Hematopoietic multipotent progenitor cell treated with erythropoietin and hydrocortisone succinate and interleukin-3 and kit ligand, for 17 days (in vitro differentiated cells): ENCODE results near the gene NCAPG2.

ENCODE experiments used
- DNase-seq: peaks from one replicate; pipeline ENCODE4 v3.0.0-alpha.2; 2015; ENCODE audit warnings: low spot score

Gene NCAPG2, protein sequence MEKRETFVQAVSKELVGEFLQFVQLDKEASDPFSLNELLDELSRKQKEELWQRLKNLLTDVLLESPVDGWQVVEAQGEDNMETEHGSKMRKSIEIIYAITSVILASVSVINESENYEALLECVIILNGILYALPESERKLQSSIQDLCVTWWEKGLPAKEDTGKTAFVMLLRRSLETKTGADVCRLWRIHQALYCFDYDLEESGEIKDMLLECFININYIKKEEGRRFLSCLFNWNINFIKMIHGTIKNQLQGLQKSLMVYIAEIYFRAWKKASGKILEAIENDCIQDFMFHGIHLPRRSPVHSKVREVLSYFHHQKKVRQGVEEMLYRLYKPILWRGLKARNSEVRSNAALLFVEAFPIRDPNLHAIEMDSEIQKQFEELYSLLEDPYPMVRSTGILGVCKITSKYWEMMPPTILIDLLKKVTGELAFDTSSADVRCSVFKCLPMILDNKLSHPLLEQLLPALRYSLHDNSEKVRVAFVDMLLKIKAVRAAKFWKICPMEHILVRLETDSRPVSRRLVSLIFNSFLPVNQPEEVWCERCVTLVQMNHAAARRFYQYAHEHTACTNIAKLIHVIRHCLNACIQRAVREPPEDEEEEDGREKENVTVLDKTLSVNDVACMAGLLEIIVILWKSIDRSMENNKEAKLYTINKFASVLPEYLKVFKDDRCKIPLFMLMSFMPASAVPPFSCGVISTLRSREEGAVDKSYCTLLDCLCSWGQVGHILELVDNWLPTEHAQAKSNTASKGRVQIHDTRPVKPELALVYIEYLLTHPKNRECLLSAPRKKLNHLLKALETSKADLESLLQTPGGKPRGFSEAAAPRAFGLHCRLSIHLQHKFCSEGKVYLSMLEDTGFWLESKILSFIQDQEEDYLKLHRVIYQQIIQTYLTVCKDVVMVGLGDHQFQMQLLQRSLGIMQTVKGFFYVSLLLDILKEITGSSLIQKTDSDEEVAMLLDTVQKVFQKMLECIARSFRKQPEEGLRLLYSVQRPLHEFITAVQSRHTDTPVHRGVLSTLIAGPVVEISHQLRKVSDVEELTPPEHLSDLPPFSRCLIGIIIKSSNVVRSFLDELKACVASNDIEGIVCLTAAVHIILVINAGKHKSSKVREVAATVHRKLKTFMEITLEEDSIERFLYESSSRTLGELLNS

DNA sequence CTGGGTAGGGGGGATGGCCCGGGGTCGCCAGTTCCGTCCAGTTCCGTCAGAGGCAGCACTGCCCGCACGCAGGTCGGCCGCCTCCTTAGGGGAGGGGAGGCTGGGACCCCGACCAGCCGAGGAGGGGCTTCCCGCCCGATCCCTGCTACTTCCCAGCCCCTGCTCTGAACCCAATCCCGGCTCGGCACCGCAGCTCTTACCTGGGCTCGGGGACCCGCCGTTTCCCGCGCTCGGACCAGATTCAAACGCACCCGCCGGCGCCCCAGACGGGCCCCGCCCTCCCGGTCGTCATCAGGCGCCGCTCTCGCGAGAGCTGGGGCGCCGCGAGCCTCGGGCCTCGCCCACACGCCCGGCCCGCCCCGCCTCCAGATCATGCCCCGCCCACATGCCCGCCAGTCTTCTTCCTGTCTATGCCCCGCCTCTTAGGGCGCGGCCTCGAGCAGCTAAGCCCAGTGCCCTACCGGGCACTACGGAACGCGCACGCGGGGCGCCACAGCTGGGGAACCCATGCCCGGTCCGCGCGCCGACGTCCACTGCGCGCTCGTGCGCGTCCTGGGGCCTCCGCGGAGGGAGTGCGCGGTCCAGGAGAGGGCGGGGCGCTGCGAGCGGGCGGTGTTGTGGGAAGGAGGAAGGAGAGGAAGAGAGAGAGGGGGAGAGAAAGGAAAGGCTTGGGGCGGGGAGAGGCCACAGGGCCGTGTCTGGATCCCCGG, at the start of gene NCAPG2:
Gene NCAPG2 (minus strand): TSS at position 281 of the 710 bp plus-strand sequence. CDS start 2,905 bp downstream, outside the sequence.
- DNase-seq = peak; percentile 97

DNA sequence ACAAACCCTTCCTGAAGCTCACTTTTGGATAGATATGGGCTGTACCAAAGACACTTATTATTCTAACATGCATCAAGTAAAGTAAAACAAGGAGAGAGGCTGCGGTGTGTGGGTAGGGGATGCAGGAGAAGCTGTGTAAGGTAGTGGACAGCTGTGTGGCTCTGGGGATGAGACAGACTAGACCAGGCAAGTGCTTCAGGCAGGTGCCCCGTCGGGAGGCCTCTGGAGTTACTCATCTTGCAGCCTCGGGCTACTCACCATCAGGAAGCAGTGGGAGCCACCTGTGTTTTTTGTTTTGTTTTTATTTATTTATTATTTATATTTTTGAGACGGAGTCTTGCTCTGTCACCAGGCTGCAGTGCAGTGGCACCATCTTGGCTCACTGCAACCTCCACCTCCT, 49.3 kb upstream of the NCAPG2 start:
- no peak for DNase-seq

DNA sequence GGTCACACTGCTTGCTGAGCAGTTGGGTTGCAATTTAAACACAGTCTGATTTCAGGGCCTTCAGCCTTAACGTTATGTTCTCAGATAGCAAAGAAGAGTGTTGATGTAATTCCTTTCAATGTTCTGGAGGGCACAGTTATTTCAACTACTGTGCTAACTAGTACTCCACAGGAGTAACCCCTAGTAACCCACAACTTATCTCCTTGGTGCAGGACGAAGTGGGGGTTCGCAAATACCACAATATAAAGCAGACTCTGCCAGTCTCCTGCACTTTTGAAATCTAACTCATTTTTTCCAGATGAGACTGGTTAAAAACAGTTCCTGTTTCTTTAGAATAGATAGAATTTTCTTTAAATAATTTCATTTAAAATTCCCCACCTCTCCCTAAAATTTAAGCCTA, 47.1 kb upstream of the NCAPG2 start:
- no peak for DNase-seq

DNA sequence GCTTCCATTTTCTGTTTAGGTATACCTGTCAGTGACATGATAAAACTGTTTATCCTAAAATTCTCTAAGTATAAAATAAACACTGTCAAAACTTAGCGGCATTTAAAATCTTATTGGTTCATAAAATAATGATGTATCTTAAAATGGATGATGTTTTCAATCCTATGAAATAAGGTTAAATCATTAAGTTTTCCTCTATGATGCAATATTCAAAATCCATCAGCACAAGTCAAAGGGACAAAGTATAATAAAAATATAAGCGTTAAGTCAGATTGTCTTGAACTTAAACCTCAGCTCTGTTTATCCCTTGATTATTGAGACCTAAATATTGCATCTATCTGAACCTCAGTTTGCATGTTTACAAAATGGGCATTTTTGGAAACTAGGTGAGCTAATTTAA, 46.6 kb upstream of the NCAPG2 start:
- no peak for DNase-seq

DNA sequence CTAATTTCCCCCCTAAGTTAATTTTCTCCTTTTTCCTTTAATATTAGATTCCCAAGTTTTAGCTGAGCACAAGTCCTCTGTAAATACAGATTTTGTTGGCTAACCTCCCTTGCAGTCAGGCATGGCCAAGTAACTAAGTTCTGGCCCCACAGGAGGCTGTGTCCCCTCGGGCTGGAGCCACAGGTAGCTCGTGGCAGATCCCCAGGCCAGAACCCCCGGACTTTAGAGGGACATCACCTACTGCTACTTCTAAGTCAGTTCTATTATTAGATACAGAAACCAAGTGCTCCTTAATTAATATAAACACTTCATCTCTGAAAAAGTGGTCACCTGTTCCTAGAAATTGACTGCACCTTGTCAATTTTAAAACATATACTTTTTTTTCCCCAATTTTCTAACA, 46.1 kb upstream of the NCAPG2 start:
- no peak for DNase-seq

DNA sequence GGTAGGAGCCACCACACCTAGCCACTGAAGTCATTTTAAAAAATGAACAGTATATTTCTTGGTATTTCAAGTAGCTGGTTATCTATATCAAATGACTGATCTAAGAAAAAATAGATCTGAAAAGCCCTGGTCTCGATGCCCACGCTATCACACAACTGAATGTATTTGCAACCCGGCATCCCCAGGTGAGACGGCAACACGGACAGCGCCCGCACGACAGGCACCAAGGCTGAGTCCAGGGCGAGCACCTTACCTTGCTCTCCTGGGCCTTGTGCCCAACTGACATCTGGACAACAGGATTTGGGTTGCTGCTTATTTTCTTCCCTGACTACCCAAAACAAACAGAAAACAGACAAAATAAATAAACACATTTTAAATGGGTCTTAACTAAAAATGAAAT, 44.8 kb upstream of the NCAPG2 start:
- DNase-seq = no peak

DNA sequence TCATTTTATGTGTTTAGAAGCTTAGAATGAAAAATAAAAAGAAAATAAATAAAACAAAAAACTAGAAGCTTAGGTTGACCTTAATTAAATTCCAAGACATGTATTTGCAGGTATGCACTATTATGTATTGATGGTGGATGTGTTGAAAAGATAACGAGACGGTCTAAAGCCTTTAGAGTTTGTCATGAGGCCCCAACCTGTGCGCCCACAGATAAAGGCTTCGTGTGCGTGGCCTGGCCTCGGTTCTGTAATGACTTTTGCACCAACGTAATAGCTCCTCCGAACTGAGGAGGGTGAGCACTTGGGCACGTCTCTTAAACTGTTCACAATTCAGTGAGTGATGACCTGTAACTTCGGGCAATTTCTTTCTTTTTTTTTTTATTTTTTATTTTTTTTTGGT, 43.7 kb upstream of the NCAPG2 start:
- no peak for DNase-seq

DNA sequence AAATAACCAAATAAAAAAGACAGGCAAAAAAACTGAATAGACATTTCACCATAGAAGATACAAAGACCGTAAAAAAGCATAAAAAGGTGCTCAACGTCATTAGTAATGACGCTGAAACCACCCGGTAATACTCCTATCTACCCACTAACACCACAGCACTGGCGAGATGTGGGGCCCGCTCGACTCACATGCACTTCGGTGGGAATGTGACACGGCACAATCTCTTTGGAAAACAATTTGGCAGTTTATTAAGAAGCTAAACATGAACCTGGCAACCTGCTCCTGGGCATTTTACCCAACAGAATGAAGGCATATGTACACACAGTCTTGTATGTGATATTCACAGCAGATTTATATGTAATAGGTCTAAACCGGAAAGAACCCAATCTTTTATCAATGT, 42.8 kb upstream of the NCAPG2 start:
- no peak for DNase-seq

DNA sequence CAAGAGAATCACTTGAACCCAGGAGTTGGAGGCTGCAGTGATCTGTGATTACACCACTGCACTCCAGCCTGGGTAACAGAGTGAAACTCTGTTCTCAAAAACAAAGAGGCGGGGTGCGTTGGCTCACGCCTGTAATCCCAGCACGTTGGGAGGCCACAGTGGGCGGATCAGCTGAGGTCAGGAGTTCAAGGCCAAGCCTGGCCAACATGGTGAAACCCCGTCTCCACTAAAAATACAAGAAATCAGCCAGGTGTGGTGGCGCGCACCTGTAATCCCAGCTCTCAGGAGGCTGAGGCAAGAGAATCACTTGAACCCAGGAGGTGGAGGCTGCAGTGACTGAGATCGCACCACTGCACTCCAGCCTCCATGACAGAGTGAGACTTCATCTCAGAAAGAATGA, 42.4 kb upstream of the NCAPG2 start:
- no peak for DNase-seq

DNA sequence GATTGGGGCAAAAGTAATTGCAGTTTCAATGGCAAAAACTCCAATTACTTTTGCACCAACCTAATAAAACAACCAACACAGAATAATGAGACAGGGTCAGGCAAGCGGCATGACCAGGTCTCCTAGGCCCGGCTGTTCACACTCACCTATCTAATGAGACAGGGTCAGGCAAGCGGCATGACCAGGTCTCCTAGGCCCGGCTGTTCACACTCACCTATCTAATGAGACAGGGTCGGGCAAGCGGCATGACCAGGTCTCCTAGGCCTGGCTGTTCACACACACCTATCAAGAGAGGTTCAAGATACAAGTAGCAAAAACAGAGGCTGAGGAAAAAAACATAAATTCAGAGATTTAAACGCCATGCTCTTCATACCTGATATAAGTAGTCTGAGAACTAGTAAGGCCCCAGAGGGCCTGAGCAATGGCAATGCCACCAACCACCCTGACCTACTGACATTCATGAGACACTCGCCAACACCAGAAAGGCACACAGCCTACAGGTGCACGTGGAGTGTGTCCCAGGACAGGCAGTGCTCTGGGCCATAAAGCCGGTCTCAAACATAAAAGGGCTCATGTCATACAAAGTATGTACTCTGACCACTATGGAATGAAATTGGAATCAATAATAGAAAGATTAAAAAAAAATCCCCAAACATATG, 40.6 kb upstream of the NCAPG2 start:
- no peak for DNase-seq

DNA sequence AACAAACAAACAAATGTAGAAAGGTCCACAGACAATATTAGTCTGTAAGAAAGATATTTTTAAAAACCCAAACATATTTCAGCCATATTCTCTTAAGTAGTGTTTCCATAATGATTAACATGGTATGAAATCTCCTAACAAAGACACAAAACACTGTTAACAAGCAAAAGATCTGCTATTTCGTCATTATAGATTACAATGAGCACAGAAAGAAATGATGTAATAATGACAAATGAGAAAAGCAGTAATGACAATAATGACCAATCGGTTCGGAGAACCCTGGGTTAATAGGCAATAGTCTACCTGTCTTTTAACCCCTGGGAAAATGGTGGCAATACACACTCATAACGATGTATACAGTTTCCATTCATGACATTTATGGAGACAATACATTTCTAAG, 39.5 kb upstream of the NCAPG2 start:
- DNase-seq = no peak

DNA sequence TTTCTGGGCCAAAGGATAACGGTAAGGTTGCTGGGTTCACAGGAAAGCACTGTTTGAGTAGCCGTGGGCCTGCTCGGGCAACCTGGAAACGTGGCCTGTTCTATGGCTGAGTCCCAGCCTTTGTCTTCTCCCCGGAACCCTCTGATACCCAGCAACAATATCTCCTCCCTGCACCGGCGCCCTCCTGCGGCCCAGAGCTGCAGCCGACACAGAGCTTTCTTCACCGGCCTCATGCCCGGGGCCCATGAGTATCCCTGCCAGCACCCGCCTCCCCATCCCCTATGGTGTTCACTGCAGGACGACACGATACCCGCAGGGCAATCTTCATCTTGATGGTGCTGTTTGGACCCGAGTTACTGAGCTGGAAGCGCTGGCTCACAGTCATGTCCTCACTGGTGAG, 38.6 kb upstream of the NCAPG2 start:
- no peak for DNase-seq

DNA sequence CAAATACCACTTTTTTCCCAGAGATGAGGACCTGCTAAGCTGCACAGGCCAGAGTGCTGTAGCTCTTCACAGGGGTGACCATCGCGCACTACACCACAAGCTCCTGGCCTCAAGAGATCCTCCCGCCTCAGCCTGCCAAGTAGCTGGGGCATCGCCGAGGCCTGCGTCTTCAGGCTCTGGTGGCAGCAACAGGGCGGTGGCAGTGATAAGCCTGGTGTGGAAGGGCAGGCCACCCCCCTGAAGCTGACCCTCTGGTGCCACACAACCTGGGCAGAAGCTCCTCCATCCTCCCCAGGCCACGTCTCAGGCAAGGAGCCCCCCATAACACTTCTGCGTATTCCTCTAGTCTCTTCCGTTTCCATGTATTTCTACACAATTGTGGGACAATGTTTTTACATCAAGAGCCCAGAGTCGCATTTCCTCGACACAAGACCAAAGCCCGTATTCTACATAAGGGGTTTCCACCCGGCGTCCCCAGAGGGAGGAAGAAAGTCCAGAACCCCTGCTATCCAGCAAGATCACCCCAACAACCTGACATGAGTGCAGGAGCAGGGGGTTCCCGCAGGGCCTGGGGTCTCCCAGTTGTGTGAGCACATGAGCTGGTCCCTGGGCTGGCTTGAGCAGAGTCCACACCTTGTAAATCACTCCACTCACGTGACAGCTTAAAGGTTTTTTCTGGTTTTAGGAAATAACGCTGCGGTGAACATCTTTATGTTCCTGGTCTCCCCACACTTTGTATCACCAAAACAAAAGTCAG, 37.6 kb upstream of the NCAPG2 start:
- no peak for DNase-seq

DNA sequence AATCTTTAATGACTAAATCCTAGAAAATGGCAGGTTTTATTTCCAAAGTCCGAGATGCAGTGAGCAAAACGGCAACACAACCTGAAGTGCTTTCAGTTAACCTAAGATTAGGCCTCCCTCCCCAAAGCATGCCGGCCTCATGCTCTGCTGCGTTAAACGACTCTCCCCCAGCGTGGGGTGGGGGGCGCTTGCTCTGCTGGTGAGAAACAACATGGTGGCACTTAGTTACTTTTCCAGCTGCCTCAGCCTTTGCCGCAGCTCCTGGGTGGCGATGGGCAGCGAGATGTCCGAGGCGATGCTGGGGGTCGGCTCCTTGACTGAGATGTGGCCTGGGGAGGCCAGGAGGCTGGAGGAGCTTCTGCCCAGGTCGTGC, 36.7 kb upstream of the NCAPG2 start:
- no peak for DNase-seq

DNA sequence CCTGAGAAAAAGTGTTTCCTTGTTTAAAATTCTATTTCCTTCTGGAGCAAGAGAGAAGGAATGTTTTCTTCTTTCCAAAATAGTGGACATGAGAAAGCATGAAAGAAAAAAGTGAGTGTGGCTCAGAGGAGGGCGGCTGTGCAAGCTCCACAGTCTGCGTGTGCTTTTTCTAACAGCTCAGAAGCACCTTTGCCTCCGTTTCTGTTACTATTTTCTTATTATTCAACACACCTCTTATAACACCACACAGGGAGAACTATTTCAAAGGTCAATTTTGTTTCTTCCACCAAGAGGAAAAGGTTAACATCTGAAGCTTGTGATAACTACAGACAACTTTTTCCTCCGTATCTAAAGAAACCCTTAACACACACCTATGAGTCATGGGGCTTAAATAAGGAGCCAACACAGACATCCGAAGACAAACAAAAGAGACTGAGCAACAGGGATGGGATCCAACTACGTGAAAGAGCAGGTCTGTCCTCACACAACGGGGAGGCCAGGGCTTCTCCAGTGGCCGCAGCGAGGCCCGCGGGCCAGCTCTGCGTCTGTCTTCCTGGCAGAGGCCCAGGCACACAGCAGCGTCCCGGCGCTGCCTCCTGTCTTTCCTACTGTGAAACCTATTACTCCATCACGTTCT, 36.2 kb upstream of the NCAPG2 start:
- no peak for DNase-seq

DNA sequence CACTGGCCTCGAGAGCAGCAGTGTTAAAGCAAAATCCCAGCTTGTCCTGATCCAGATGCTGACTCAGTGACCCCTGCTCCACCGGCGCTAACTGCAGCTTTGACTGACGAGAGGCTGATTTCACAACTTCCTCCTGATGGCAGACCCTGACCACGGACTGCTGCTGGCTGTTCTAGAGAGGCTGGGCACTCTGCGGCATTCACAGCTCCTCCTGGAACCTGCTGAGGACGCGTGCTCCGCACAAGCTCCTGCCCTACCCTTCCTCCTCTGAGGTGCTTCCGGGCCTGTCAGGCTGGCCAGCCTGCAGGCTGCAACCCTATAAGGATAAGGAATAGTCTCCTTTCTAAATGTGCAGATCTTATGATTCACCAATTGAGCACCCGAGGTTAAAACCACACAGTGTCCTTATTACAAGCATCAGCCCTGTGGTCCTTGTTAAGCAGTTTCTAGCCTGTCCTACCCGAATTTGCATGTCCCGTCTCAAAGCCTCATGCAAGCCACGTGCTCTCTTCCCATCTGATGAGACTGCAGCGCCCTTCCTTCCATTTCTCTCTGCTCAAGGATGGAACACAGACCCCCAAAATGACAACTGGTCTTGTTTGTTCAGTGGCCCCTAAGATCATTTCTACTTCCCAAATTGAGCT, 35.5 kb upstream of the NCAPG2 start:
- no peak for DNase-seq

DNA sequence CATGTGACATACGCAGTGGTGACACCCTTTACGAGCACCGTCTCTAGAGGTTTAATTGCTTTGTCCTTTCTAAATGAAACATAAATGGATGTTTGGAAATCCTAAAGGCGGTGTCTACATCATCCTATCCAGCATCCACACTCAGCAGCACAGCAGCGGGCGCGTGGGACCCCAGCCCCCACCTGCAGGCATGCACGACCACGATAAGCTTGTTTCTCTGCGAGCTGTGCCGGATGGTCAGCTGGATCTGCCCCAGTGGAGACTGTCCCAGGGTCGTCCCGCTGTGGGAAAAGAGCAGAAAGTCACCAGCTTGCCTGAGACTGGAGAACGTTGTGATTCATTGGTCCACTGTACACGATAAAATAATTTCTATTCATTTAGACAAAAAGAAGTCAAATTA, 34.2 kb upstream of the NCAPG2 start:
- DNase-seq = no peak

DNA sequence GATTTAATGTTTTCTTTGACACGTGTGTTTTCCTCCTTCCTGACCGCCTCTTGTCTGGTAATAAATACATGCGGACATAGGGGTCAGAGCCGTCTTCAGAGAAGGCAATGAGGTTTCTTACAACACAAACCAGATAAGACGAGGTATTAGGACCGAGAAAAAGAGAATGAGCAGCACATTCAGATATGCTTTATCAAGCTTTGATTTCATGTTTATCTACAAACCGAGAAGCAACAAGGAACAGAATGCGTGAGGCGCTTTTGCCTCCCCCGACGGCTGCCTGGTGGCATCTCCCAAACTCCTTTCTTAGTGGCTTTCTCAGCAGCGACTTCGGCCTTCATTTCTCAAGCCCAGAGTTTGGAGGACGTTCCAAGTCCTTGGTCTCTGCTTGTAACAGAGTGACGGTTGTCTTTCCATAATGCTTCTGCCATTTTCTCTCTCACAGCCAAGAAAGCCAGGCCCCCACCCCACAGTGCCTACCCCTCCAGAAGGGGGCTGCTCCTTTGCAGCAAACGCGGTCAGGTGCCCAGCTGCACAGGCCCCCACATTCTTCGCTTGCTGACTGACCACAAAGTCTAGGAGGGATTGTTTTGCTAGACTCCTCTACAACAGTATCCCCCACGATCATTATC, 32.6 kb upstream of the NCAPG2 start:
- DNase-seq = no peak

DNA sequence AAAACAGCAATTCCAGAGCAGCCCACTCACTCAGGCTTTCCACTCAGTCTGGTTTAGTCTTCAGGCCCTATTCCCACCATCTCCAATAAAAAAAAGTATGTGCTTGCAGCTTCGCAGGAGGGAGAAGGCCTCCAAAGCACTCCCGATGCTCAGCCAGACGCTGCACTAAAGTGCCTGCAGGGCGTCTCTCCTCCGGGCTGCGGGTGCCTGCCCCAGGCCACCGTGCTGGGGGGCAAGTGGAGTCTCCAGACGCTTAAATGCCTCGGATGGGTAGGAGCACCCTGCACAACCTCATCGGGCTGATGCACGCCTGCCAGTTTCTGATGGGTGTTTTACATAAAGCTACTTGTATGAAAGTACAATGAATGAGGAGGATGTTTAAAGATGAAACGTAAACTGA, 31.3 kb upstream of the NCAPG2 start:
- DNase-seq = no peak
